H1 (cell line): ENCODE results near the gene CCDC78. TPM values are rescaled to one million over a fixed set of nuclear protein-coding genes. Genes with fewer than 3 reads are reported as not detected.
A peak's percentile ranks its signal among the peaks of the same experiment; 100 is the strongest.

Source experiments
- CTCF ChIA-PET: fragments of 300-600 bp; sonication (Branson Sonifier 250); formaldehyde crosslinking; loops from one replicate; lab custom pipeline; 2021; ENCODE audit not compliant: partially characterized antibody; lab: Charles Lee
- POLR2A ChIA-PET: fragments of 300-600 bp; sonication (Branson Sonifier 250); formaldehyde crosslinking; loops from one replicate; lab custom pipeline; 2021; ENCODE audit warnings: inconsistent platforms; ENCODE audit not compliant: partially characterized antibody; lab: Charles Lee
- DNase-seq, 2 experiments: peaks; one replicate each; pipeline versions ENCODE4 v3.0.0 to v3.0.0-alpha.2; 2010 to 2022; ENCODE audit warnings: low spot score in 2 of 2, low read depth in 1 of 2, mixed read lengths in 1 of 2
- FAIRE-seq: peaks from 2 replicates; lab custom pipeline; 2011; peaks lifted over from hg19 to GRCh38; lab: Jason Lieb, UNC
- H2AFZ ChIP-seq: 2 replicates; pipeline ENCODE4 v1.8.1; 2012; ENCODE audit warnings: low read length, inconsistent platforms
- H2AK5ac ChIP-seq: 2 replicates; pipeline ENCODE4 v1.6.1; 2013; ENCODE audit warnings: low read depth, low read length
- H2BK120ac ChIP-seq: replicated peaks from 2 replicates; pipeline ENCODE3; 2013; ENCODE audit warnings: low read depth, low read length, inconsistent platforms
- H2BK12ac ChIP-seq: 2 replicates; pipeline ENCODE4 v1.6.1; 2013; ENCODE audit warnings: low read depth, low read length
- H2BK15ac ChIP-seq: 2 replicates; pipeline ENCODE4 v1.6.1; 2013; ENCODE audit warnings: low read length
- H2BK20ac ChIP-seq: 2 replicates; pipeline ENCODE4 v1.6.1; 2013; ENCODE audit warnings: low read length
- H2BK5ac ChIP-seq: 2 replicates; pipeline ENCODE4 v1.6.1; 2013; ENCODE audit warnings: low read depth, low read length
- H3K14ac ChIP-seq: 2 replicates; pipeline ENCODE4 v1.6.1; 2013; ENCODE audit warnings: inconsistent platforms; ENCODE audit not compliant: insufficient read length
- H3K18ac ChIP-seq: 2 replicates; pipeline ENCODE4 v1.6.1; 2013; ENCODE audit warnings: low read length; ENCODE audit errors: extremely low read depth
- H3K23ac ChIP-seq: 2 replicates; pipeline ENCODE4 v1.6.1; 2013; ENCODE audit warnings: inconsistent platforms; ENCODE audit not compliant: insufficient read length
- H3K23me2 ChIP-seq: 2 replicates; pipeline ENCODE4 v1.6.1; 2013; ENCODE audit warnings: low read depth, low read length
- H3K27ac ChIP-seq: 2 replicates; pipeline ENCODE4 v1.6.1; 2011; ENCODE audit warnings: low read depth, low read length, inconsistent platforms
- H3K27me3 ChIP-seq, 4 experiments: replicated peaks in 1 of 4; 1 replicate in 1 of 4; 2 replicates in 3 of 4; pipeline versions ENCODE4 v1.6.1 to v1.8.1; 2011 to 2013; ENCODE audit warnings: low read length in 3 of 4, mild to moderate bottlenecking in 3 of 4, inconsistent platforms in 2 of 4, mixed read lengths in 2 of 4, moderate library complexity in 1 of 4; ENCODE audit not compliant: control insufficient read depth in 3 of 4, insufficient read depth in 3 of 4; ENCODE audit errors: extremely low read depth in 1 of 4
- H3K36me3 ChIP-seq, 4 experiments: 2 replicates each; pipeline versions ENCODE4 v1.6.1 to v1.8.1; 2011 to 2013; ENCODE audit warnings: mild to moderate bottlenecking in 4 of 4, low read length in 3 of 4, moderate library complexity in 2 of 4, control low read depth in 1 of 4, inconsistent platforms in 1 of 4; ENCODE audit not compliant: insufficient read depth in 4 of 4, control insufficient read depth in 2 of 4
- H3K4ac ChIP-seq: replicated peaks from 2 replicates; pipeline ENCODE3; 2013; ENCODE audit warnings: low read length, low read depth, mixed read lengths, inconsistent platforms; ENCODE audit not compliant: insufficient read length
- H3K4me1 ChIP-seq, 4 experiments: replicated peaks in 1 of 4; 1 replicate in 1 of 4; 2 replicates in 3 of 4; pipeline versions ENCODE4 v1.6.1 to v1.8.1; 2011 to 2013; ENCODE audit warnings: low read length in 3 of 4, inconsistent platforms in 2 of 4, mixed read lengths in 1 of 4; ENCODE audit not compliant: insufficient read depth in 4 of 4, control insufficient read depth in 3 of 4
- H3K4me2 ChIP-seq, 2 experiments: 2 replicates each; pipeline versions ENCODE4 v1.6.1 to v1.8.1; 2011 to 2013; ENCODE audit warnings: low read depth in 2 of 2, low read length in 2 of 2, control low read depth in 1 of 2, inconsistent platforms in 1 of 2, mild to moderate bottlenecking in 1 of 2; ENCODE audit not compliant: insufficient read depth in 1 of 2
- H3K4me3 ChIP-seq, 4 experiments: fragments of 200-600, 300-600 bp in 1 of 4; sonication (generic), shearing (Covaris generic), sonication (Bioruptor Twin) in 1 of 4; 2 replicates each; pipeline versions ENCODE4 v1.5.1 to v1.8.1; 2011 to 2016; ENCODE audit warnings: low read length in 4 of 4, low read depth in 3 of 4, control low read depth in 2 of 4, inconsistent platforms in 2 of 4, mild to moderate bottlenecking in 2 of 4, mixed read lengths in 1 of 4, moderate library complexity in 1 of 4; ENCODE audit not compliant: insufficient read depth in 2 of 4; ENCODE audit errors: extremely low read depth in 1 of 4
- H3K56ac ChIP-seq: replicated peaks from 2 replicates; pipeline ENCODE3; 2013; ENCODE audit warnings: low read depth, mild to moderate bottlenecking, mixed read lengths, low read length, inconsistent platforms; ENCODE audit not compliant: insufficient read length
- H3K79me1 ChIP-seq: 2 replicates; pipeline ENCODE4 v1.6.1; 2013; ENCODE audit warnings: low read depth, low read length, control low read depth
- H3K79me2 ChIP-seq, 2 experiments: 2 replicates each; pipeline versions ENCODE4 v1.6.1 to v1.8.1; 2012 to 2013; ENCODE audit warnings: low read length in 2 of 2, mild to moderate bottlenecking in 2 of 2, inconsistent platforms in 1 of 2; ENCODE audit not compliant: insufficient read depth in 2 of 2, control insufficient read depth in 1 of 2
- H3K9ac ChIP-seq, 4 experiments: replicated peaks in 1 of 4; 1 replicate in 1 of 4; 2 replicates in 3 of 4; pipeline versions ENCODE4 v1.6.1 to v1.8.1; 2011 to 2013; ENCODE audit warnings: low read depth in 3 of 4, low read length in 3 of 4, control low read depth in 2 of 4, mild to moderate bottlenecking in 2 of 4, moderate library complexity in 2 of 4, inconsistent platforms in 1 of 4; ENCODE audit errors: extremely low read depth in 1 of 4
- H3K9me3 ChIP-seq, 2 experiments: 2 replicates each; pipeline versions ENCODE4 v1.6.1 to v1.8.1; 2012 to 2013; ENCODE audit warnings: mild to moderate bottlenecking in 2 of 2, moderate library complexity in 2 of 2, control low read depth in 1 of 2, inconsistent platforms in 1 of 2, low read depth in 1 of 2, low read length in 1 of 2, mixed read lengths in 1 of 2; ENCODE audit not compliant: insufficient read depth in 2 of 2
- H4K20me1 ChIP-seq, 2 experiments: replicated peaks in 1 of 2; 2 replicates each; pipeline versions ENCODE3 to v1.8.1; 2011 to 2013; ENCODE audit warnings: inconsistent platforms in 2 of 2, low read length in 2 of 2, mild to moderate bottlenecking in 1 of 2; ENCODE audit not compliant: insufficient read depth in 2 of 2, control insufficient read depth in 1 of 2
- H4K5ac ChIP-seq: 2 replicates; pipeline ENCODE4 v1.6.1; 2013; ENCODE audit warnings: low read length, low read depth, mixed read lengths, inconsistent platforms; ENCODE audit not compliant: insufficient read length
- H4K8ac ChIP-seq: 2 replicates; pipeline ENCODE4 v1.8.0; 2013; ENCODE audit warnings: mild to moderate bottlenecking, moderate library complexity, low read length, inconsistent platforms; ENCODE audit not compliant: insufficient read depth; ENCODE audit errors: extremely low read depth
- H4K91ac ChIP-seq: replicated peaks from 2 replicates; pipeline ENCODE3; 2013; ENCODE audit warnings: low read length, mixed read lengths, inconsistent platforms; ENCODE audit not compliant: insufficient read length
- JUN ChIP-seq: IDR thresholded peaks from 2 replicates; pipeline ENCODE4 v1.6.1; 2011; ENCODE audit warnings: low read depth, mild to moderate bottlenecking, improper control_type of control experiment, low read length
- TAF7 ChIP-seq: optimal IDR thresholded peaks from 2 replicates; pipeline ENCODE3; 2011; ENCODE audit warnings: low read depth, mild to moderate bottlenecking, inconsistent platforms, low read length, moderate library complexity, borderline replicate concordance
- WGBS, 2 experiments: shearing (Covaris generic) in 1 of 2; methylation state at CpG; one replicate each; pipeline versions ENCODE4 v1.1.6 to v1.1.7; 2013 to 2015; ENCODE audit warnings: low lambda C conversion rate in 2 of 2, mixed read lengths in 2 of 2, inconsistent platforms in 1 of 2, low coverage in 1 of 2, missing lambda C conversion rate in 1 of 2; ENCODE audit not compliant: insufficient replicate concordance in 2 of 2, insufficient coverage in 1 of 2, insufficient read length in 1 of 2; ENCODE audit errors: extremely low coverage in 1 of 2, missing lambda C conversion rate in 1 of 2; 5-methylcytosine and 5-hydroxymethylcytosine counted together
- polyA plus RNA-seq, 7 experiments: library from polyadenylated mRNA; depleted of rRNA in 3 of 7; stranded (reverse) in 5 of 7; unstranded in 2 of 7; fragments of >200 nt in 5 of 7; fragments of 200-250 nt in 2 of 7; gene quantifications; 1 replicate in 5 of 7; 2 replicates in 1 of 7; 4 replicates in 1 of 7; pipeline versions ENCODE4 v1.2.1 to v1.2.3, GENCODE V29; 2011 to 2013; ENCODE audit warnings: missing spikeins in 2 of 7, mixed read lengths in 2 of 7
- total RNA-seq: library from RNA; stranded (reverse); fragmentation: NEBNext Ultra II Directional; extraction: Animal tissue kit (Norgen Biotek cat#: 25700); gene quantifications from 2 replicates; pipeline ENCODE4 v1.2.1, GENCODE V29; 2021

Gene CCDC78
- total and polyA plus RNA-seq, 2 of the 8 experiments (the other 6 are each of a cell fraction or from before 2014, with no cell fraction given) = 7.1 to 8.5 TPM

- peaks cover 13% of the 10 kb centered on the region; the same call in 1 of the 2 replicates for H3K23me2 ChIP-seq
- H3K79me2 ChIP-seq = peaks cover 0 to 12% of the 10 kb centered on the region in 2 experiments; a peak in 1 of 4 replicates
- H2BK20ac ChIP-seq = no peak within 1 kb of the TSS
- H2AK5ac ChIP-seq = no peak within 1 kb of the TSS; the same call in 1 of the 2 replicates
- H3K56ac ChIP-seq = peak within 1 kb of the TSS; percentile 46
- H2AFZ ChIP-seq = no peak within 1 kb of the TSS
- H3K9me3 ChIP-seq = no peaks in the 10 kb centered on the region
- H2BK120ac ChIP-seq = no peak within 1 kb of the TSS
- H3K79me1 ChIP-seq = peaks cover 7% of the 10 kb centered on the region
- DNase-seq (peak; percentile 81 to 98), FAIRE-seq (no peak)
- WGBS, 2 experiments = 21% methylated on average over 41 of the region's 91 CpGs; no CpG with 5 or more reads in 1 of the 2 experiments
- H4K20me1 ChIP-seq = peaks cover 4 to 35% of the 10 kb centered on the region in 2 experiments
- H3K27me3 ChIP-seq = no peaks in the 10 kb centered on the region; a peak in 1 of 7 replicates
- no peak within 1 kb of the TSS for H3K14ac ChIP-seq
- peak within 1 kb of the TSS; percentile 73 for H3K27ac ChIP-seq
- H3K23ac ChIP-seq = no peak within 1 kb of the TSS
- ChIA-PET CTCF (interaction anchor here (1.2 kb wide), 2 partner anchors 17 to 36 kb away, joined by 4 to 5 read pairs; partner anchors contain the start of gene RHOT2), POLR2A (interaction anchor here (0.6 to 13.3 kb wide), 18 partner anchors 9 to 456 kb away, joined by 3 to 214 read pairs (median 4); partner anchors contain the start of genes ANTKMT, CHTF18, HAGHL and METRN)
- peak within 1 kb of the TSS; percentile 62 to 94 (median 76) for H3K9ac ChIP-seq
- H2BK5ac ChIP-seq = peak within 1 kb of the TSS; percentile 87; the same call in 1 of the 2 replicates
- H2BK12ac ChIP-seq = peak within 1 kb of the TSS; percentile 80; the same call in 1 of the 2 replicates
- peak within 1 kb of the TSS; percentile 62 to 81 (median 74) for H3K4me3 ChIP-seq
- H4K91ac ChIP-seq = peak within 1 kb of the TSS; percentile 98
- peaks cover 4 to 28% (median 15%) of the 10 kb centered on the region in 4 experiments; a peak in 7 of 8 replicates for H3K36me3 ChIP-seq
- H3K18ac ChIP-seq = peak within 1 kb of the TSS; percentile 78
- peaks cover 0 to 18% (median 13%) of the 10 kb centered on the region in 4 experiments; a peak in 5 of 7 replicates for H3K4me1 ChIP-seq
- peak within 1 kb of the TSS; percentile 63 to 95 for H3K4me2 ChIP-seq
- H4K8ac ChIP-seq = peak within 1 kb of the TSS; percentile 80
- H2BK15ac ChIP-seq = no peak within 1 kb of the TSS
- peak within 1 kb of the TSS; percentile 91 for H3K4ac ChIP-seq
- H4K5ac ChIP-seq = peak within 1 kb of the TSS; percentile 60
- TF ChIP-seq TAF7 (peak; percentile 92), JUN (no peak)
Measured at GRCh38 chr16:684071-684794, 42.0 kb downstream of the CCDC78 start, which contains the start of gene JMJD8. Gene JMJD8 (minus strand): TSS chr16:684334. CDS start chr16:684319, 15 bp downstream.
